Keratinocyte (primary cell): ENCODE results near the gene MMD2.

Experiments used
- EZH2 ChIP-seq: IDR thresholded peaks from one replicate; pipeline ENCODE4 v1.6.1; 2012; ENCODE audit warnings: inconsistent platforms, mild to moderate bottlenecking, low read length, moderate library complexity
- TF ChIP-seq, protein P1 (sequence below), 3 experiments: IDR thresholded peaks in 1 of 3; conservative IDR thresholded peaks in 1 of 3; optimal IDR thresholded peaks in 1 of 3; 2 replicates in 2 of 3; 3 replicates in 1 of 3; pipeline versions ENCODE3 to v1.5.1; 2011; ENCODE audit warnings: low read length in 3 of 3, mild to moderate bottlenecking in 3 of 3, moderate library complexity in 2 of 3, control low read depth in 1 of 3, inconsistent platforms in 1 of 3; ENCODE audit not compliant: insufficient read depth in 2 of 3; ENCODE audit errors: extremely low read depth in 1 of 3

- TF ChIP-seq, protein P1, sequence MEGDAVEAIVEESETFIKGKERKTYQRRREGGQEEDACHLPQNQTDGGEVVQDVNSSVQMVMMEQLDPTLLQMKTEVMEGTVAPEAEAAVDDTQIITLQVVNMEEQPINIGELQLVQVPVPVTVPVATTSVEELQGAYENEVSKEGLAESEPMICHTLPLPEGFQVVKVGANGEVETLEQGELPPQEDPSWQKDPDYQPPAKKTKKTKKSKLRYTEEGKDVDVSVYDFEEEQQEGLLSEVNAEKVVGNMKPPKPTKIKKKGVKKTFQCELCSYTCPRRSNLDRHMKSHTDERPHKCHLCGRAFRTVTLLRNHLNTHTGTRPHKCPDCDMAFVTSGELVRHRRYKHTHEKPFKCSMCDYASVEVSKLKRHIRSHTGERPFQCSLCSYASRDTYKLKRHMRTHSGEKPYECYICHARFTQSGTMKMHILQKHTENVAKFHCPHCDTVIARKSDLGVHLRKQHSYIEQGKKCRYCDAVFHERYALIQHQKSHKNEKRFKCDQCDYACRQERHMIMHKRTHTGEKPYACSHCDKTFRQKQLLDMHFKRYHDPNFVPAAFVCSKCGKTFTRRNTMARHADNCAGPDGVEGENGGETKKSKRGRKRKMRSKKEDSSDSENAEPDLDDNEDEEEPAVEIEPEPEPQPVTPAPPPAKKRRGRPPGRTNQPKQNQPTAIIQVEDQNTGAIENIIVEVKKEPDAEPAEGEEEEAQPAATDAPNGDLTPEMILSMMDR (optimal IDR thresholded peaks at IDR 0.05 in 1 of 3, IDR thresholded peaks at IDR 0.05 in 1 of 3, conservative IDR thresholded peaks at IDR 0.05 in 1 of 3; ENCODE audit: extremely low read depth in 1 of 3, insufficient read depth in 2 of 3, low read length in 3 of 3) = no peak
- TF ChIP-seq EZH2 = no peak
These were observed 37.8 kb upstream of the MMD2 start for GRCh38 chr7:4996696-4997222.
